A549 (cell line): ENCODE results near the gene SUGCT. TPM values are rescaled to one million over a fixed set of nuclear protein-coding genes. Genes with fewer than 3 reads are reported as not detected.

ENCODE experiments used
- ATAC-seq, 2 experiments: fragments of 200-7000 bp in 1 of 2; fragments of >200 bp in 1 of 2; cut with Nextera tagmentation in 1 of 2; cut with Tn5 transposase in 1 of 2; 3 replicates each; pipeline versions ENCODE4 v1.8.0 to v1.9.1; 2018 to 2020; ENCODE audit warnings: mild to moderate bottlenecking in 1 of 2, moderate library complexity in 1 of 2
- CTCF ChIA-PET: fragments of 300-600 bp; sonication (Branson Sonifier 250); formaldehyde crosslinking; extraction: SDS; loops from one replicate; lab custom pipeline; 2021; ENCODE audit warnings: antibody characterized with exemption, inconsistent platforms; lab: Yijun Ruan, JAX
- POLR2A ChIA-PET: fragments of 350-600 bp; formaldehyde crosslinking; extraction: SDS; loops from one replicate; lab custom pipeline; 2021; ENCODE audit warnings: antibody characterized with exemption, inconsistent platforms; lab: Yijun Ruan, JAX
- DNase-seq, 2 experiments: peaks; one replicate each; pipeline versions ENCODE4 v3.0.0 to v3.0.0-alpha.2; 2011 to 2016; ENCODE audit warnings: low read depth in 1 of 2, low spot score in 1 of 2
- FAIRE-seq: peaks from 2 replicates; lab custom pipeline; 2011; peaks lifted over from hg19 to GRCh38; lab: Jason Lieb, UNC
- H3K27ac ChIP-seq, 2 experiments: fragments of >200 bp; sonication (Bioruptor Twin); formaldehyde crosslinking; 3 replicates each; pipeline ENCODE4 v1.5.1; 2016 to 2017
- H3K4me1 ChIP-seq: fragments of >200 bp; sonication (Bioruptor Twin); formaldehyde crosslinking; 3 replicates; pipeline ENCODE4 v1.6.1; 2016
- H3K4me2 ChIP-seq: fragments of >200 bp; sonication (Bioruptor Twin); formaldehyde crosslinking; 3 replicates; pipeline ENCODE4 v1.6.1; 2016
- H3K4me3 ChIP-seq: fragments of >200 bp; sonication (Bioruptor Twin); formaldehyde crosslinking; 3 replicates; pipeline ENCODE4 v1.5.1; 2016
- H3K9me3 ChIP-seq: fragments of >200 bp; sonication (Bioruptor Twin); formaldehyde crosslinking; 3 replicates; pipeline ENCODE4 v1.6.1; 2016
- ATOH8 ChIP-seq: fragments of 250-450 bp; sonication (Bioruptor Pico); IDR thresholded peaks from 2 replicates; pipeline ENCODE4 v1.5.0; 2020; ENCODE audit warnings: low read depth, mild to moderate bottlenecking, moderate library complexity
- BCL3 ChIP-seq: fragments of >200 bp; sonication (Bioruptor Twin); formaldehyde crosslinking; IDR thresholded peaks from 3 replicates; pipeline ENCODE4 v1.6.1; 2016
- CHD2 ChIP-seq: fragments of 150-350 bp; IDR thresholded peaks from 2 replicates; pipeline ENCODE4 v1.6.1; 2014; ENCODE audit warnings: low read length; ENCODE audit not compliant: partially characterized antibody
- EP300 ChIP-seq, 2 experiments: fragments of >200 bp; sonication (Bioruptor Twin); formaldehyde crosslinking; IDR thresholded peaks; 2 replicates in 1 of 2; 3 replicates in 1 of 2; pipeline ENCODE4 v1.6.1; 2016 to 2017
- FOSB ChIP-seq: fragments of 250-450 bp; sonication (Bioruptor Pico); IDR thresholded peaks from 2 replicates; pipeline ENCODE4 v1.5.0; 2020; ENCODE audit warnings: mild to moderate bottlenecking, moderate library complexity
- GATA3 ChIP-seq: IDR thresholded peaks from 2 replicates; pipeline ENCODE4 v1.6.1; 2012; ENCODE audit warnings: borderline replicate concordance
- HDAC2 ChIP-seq: fragments of 200-600 bp; sonication (generic); IDR thresholded peaks from 2 replicates; pipeline ENCODE4 v1.6.1; 2016
- HEYL ChIP-seq: fragments of 250-450 bp; sonication (Bioruptor Pico); IDR thresholded peaks from 2 replicates; pipeline ENCODE4 v1.8.0; 2021; ENCODE audit warnings: mild to moderate bottlenecking, moderate library complexity
- HOXA7 ChIP-seq: fragments of 250-450 bp; sonication (Bioruptor Pico); IDR thresholded peaks from 2 replicates; pipeline ENCODE4 v1.5.0; 2020; ENCODE audit warnings: mild to moderate bottlenecking, moderate library complexity
- HOXB13 ChIP-seq: fragments of 250-450 bp; sonication (Bioruptor Pico); IDR thresholded peaks from 2 replicates; pipeline ENCODE4 v1.5.0; 2020; ENCODE audit warnings: low read depth, mild to moderate bottlenecking, moderate library complexity
- JUN ChIP-seq, 2 experiments: fragments of >200 bp; sonication (Bioruptor Twin); formaldehyde crosslinking; IDR thresholded peaks; 2 replicates in 1 of 2; 3 replicates in 1 of 2; pipeline ENCODE4 v1.6.1; 2016 to 2017
- JUNB ChIP-seq: fragments of >200 bp; sonication (Bioruptor Twin); formaldehyde crosslinking; IDR thresholded peaks from 2 replicates; pipeline ENCODE4 v1.6.1; 2016
- MAFK ChIP-seq: fragments of 450-650 bp; IDR thresholded peaks from 2 replicates; pipeline ENCODE4 v1.6.1; 2014; ENCODE audit not compliant: partially characterized antibody
- MAZ ChIP-seq: fragments of 150-350 bp; IDR thresholded peaks from 2 replicates; pipeline ENCODE4 v1.6.1; 2014; ENCODE audit warnings: antibody characterized with exemption, low read depth, low read length, borderline replicate concordance
- POLR2A ChIP-seq: IDR thresholded peaks from 2 replicates; pipeline ENCODE4 v1.6.1; 2012; ENCODE audit warnings: mild to moderate bottlenecking, low read length
- POLR2AphosphoS2 ChIP-seq: conservative IDR thresholded peaks from 2 replicates; pipeline ENCODE4 v1.6.1; 2012; ENCODE audit warnings: low read length, improper control_type of control experiment, inconsistent platforms
- RAD21 ChIP-seq, 2 experiments: fragments of >200 bp in 1 of 2; sonication (Bioruptor Twin) in 1 of 2; formaldehyde crosslinking in 1 of 2; IDR thresholded peaks in 1 of 2; conservative IDR thresholded peaks in 1 of 2; 2 replicates in 1 of 2; 3 replicates in 1 of 2; pipeline ENCODE4 v1.6.1; 2012 to 2018; ENCODE audit warnings: inconsistent platforms in 1 of 2
- RARB ChIP-seq: fragments of 250-450 bp; sonication (Bioruptor Pico); IDR thresholded peaks from 2 replicates; pipeline ENCODE4 v1.8.0; 2021; ENCODE audit warnings: mild to moderate bottlenecking, moderate library complexity
- RFX5 ChIP-seq: fragments of 450-650 bp; IDR thresholded peaks from 2 replicates; pipeline ENCODE4 v1.7.1; 2014; ENCODE audit warnings: antibody characterized with exemption, mild to moderate bottlenecking, moderate library complexity
- RNF2 ChIP-seq: fragments of 200-600 bp; sonication (generic); IDR thresholded peaks from 2 replicates; pipeline ENCODE4 v1.6.1; 2016; ENCODE audit warnings: low read depth, mild to moderate bottlenecking, antibody characterized with exemption, moderate library complexity, borderline replicate concordance
- SMC3 ChIP-seq: fragments of >200 bp; sonication (Bioruptor Twin); formaldehyde crosslinking; IDR thresholded peaks from 3 replicates; pipeline ENCODE4 v1.6.1; 2018; ENCODE audit warnings: inconsistent platforms
- SREBF2 ChIP-seq: fragments of 450-650 bp; IDR thresholded peaks from 2 replicates; pipeline ENCODE4 v1.6.1; 2014; ENCODE audit warnings: mild to moderate bottlenecking, moderate library complexity
- TFCP2L1 ChIP-seq: fragments of 250-450 bp; sonication (Bioruptor Pico); IDR thresholded peaks from 2 replicates; pipeline ENCODE4 v1.5.0; 2021; ENCODE audit warnings: mild to moderate bottlenecking
- ZC3H11A ChIP-seq: fragments of 450-650 bp; IDR thresholded peaks from 2 replicates; pipeline ENCODE4 v1.6.1; 2014; ENCODE audit warnings: antibody characterized with exemption, mild to moderate bottlenecking
- ZSCAN20 ChIP-seq: fragments of 250-450 bp; sonication (Bioruptor Pico); IDR thresholded peaks from 2 replicates; pipeline ENCODE4 v1.8.0; 2022; ENCODE audit warnings: mild to moderate bottlenecking, moderate library complexity
- WGBS: methylation state at CpG from one replicate; pipeline ENCODE4 v1.1.6; 2017; ENCODE audit errors: missing lambda C conversion rate; 5-methylcytosine and 5-hydroxymethylcytosine counted together
- polyA plus RNA-seq, 4 experiments: library from polyadenylated mRNA; depleted of rRNA in 3 of 4; stranded (reverse); fragments of >200 nt; fragmentation: RNase III in 1 of 4; extraction: RNeasy Plus Mini Kit Qiagen cat#74134 plus additional on column Dnase treatment in 1 of 4; gene quantifications; 2 replicates in 3 of 4; 3 replicates in 1 of 4; pipeline ENCODE4 v1.2.3, GENCODE V29; 2011 to 2017

Gene SUGCT
- polyA plus RNA-seq, 2 of the 4 experiments (the other 2 are of a cell fraction), result 1.4 to 1.6 TPM

- no peak overlapping the region for H3K4me3 ChIP-seq
- no peak overlapping the region for H3K27ac ChIP-seq
- no peaks in the 10 kb centered on the region for H3K9me3 ChIP-seq
- POLR2A ChIA-PET, result no interaction called here
- 16% methylated on average over 1 of the region's 1 CpG for WGBS
- TF ChIP-seq ZSCAN20 (CRISPR knock-in tag) (no peak), TFCP2L1 (CRISPR knock-in tag) (no peak)
- no peak overlapping the region for H3K4me2 ChIP-seq
- CTCF ChIA-PET, result no interaction called here
- ATAC-seq, result no peak
- no peaks in the 10 kb centered on the region for H3K4me1 ChIP-seq
- DNase-seq, result no peak
- no peak for FAIRE-seq
These were observed 675.5 kb downstream of the SUGCT start for GRCh38 chr7:40810274-40810673.

- TF ChIP-seq POLR2AphosphoS2 (no peak), RFX5 (no peak), HDAC2 (no peak), MAZ (no peak), CHD2 (no peak)
- TF ChIP-seq, all 56 proteins: peak for 0
- CTCF ChIA-PET, result no interaction called here
- FAIRE-seq, result no peak
These were observed 676.9 kb downstream of the SUGCT start for GRCh38 chr7:40811666-40812065.

DNA sequence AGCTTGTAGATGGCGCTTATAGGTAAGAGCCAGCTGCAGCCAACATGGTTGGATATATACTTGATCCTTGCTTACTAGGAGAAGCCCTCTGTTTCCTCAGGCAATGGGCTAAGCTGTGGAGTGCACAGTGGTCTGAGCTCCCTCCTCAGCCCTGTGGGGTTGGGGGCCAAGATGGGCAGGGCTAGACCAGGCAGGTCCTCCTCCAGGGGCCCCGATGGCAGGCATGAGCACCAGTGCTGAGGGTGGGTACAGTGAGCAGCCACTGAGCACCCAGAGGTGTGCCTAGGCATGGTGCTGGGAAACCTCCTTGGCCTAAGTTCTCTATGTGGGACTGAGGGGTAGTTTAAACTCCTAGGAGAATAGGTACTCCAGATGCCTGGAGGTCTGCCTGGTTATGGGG, 680.2 kb downstream of the SUGCT start:
- POLR2A ChIA-PET, result no interaction called here
- no peaks in the 10 kb centered on the region for H3K9me3 ChIP-seq
- no peaks in the 10 kb centered on the region for H3K4me1 ChIP-seq
- FAIRE-seq, result no peak
- DNase-seq, result no peak
- no peak overlapping the region for H3K27ac ChIP-seq
- CTCF ChIA-PET, result interaction anchor here (1.2 kb wide), 1 partner anchor 890 kb away, joined by 3 read pairs; no protein-coding TSS in a partner anchor
- no peak overlapping the region for H3K4me3 ChIP-seq
- TF ChIP-seq BCL3 (no peak), JUNB (no peak), MAFK (no peak), CHD2 (no peak), HOXA7 (no peak), RFX5 (no peak), ZC3H11A (no peak), ATOH8 (CRISPR knock-in tag) (no peak), FOSB (CRISPR knock-in tag) (no peak), RNF2 (no peak)
- TF ChIP-seq, all 56 proteins: peak for 0
- WGBS, result 18% methylated on average over 1 of the region's 2 CpGs
- H3K4me2 ChIP-seq, result no peak overlapping the region
- no peak for ATAC-seq

More at GRCh38 chr7:40811666-40812065, 676.9 kb downstream of the SUGCT start:
- H3K4me2 ChIP-seq, result no peak overlapping the region
- no peaks in the 10 kb centered on the region for H3K9me3 ChIP-seq
- H3K27ac ChIP-seq, result no peak overlapping the region
- no peaks in the 10 kb centered on the region for H3K4me1 ChIP-seq
- 29% methylated on average over 1 of the region's 1 CpG for WGBS
- ATAC-seq (no peak), DNase-seq (no peak)
- H3K4me3 ChIP-seq, result no peak overlapping the region
- POLR2A ChIA-PET, result no interaction called here

DNA sequence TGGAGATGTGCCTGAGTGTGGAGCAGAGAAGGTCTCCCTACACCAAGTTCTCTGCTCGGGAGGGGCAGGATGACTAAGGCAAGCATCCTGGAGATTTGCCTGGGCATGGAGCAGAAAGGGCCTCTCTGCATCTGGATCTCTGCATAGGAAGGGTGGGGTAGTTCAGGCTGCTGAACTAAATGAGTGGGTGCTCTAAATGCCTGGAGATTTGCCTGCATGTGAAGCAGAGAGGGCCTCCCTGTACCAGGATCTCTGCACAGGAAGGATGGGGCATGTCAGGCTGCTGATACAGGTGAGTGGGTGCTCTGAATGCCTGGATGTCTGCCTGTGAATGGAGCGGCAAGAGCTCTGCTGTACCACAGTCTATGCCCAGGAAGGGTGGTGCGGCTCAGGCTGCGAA, 680.7 kb downstream of the SUGCT start:
- Histone ChIP-seq H3K4me3 (no peak overlapping the region), H3K9me3 (no peaks in the 10 kb centered on the region), H3K27ac (no peak overlapping the region), H3K4me1 (no peaks in the 10 kb centered on the region), H3K4me2 (no peak overlapping the region)
- ATAC-seq (no peak), FAIRE-seq (no peak), DNase-seq (no peak)
- POLR2A ChIA-PET, result no interaction called here
- no peak for TF ChIP-seq HOXB13 (CRISPR knock-in tag)
- no peak for TF ChIP-seq POLR2A
- TF ChIP-seq GATA3, result no peak
- no peak for TF ChIP-seq RAD21 (conservative IDR thresholded peaks at IDR 0.05 in 1 of 2, IDR thresholded peaks at IDR 0.05 in 1 of 2)
- TF ChIP-seq HOXA7, result no peak
- no peak for TF ChIP-seq SMC3
- no peak for TF ChIP-seq HEYL (CRISPR knock-in tag)
- TF ChIP-seq EP300 (IDR thresholded peaks at IDR 0.05), result no peak
- TF ChIP-seq RARB (CRISPR knock-in tag), result no peak
- no peak for TF ChIP-seq JUN (IDR thresholded peaks at IDR 0.05)
- TF ChIP-seq SREBF2, result no peak
- 16% methylated on average over 3 of the region's 4 CpGs for WGBS
- CTCF ChIA-PET, result interaction anchor here (1.2 kb wide), 1 partner anchor 889 kb away, joined by 3 read pairs; no protein-coding TSS in a partner anchor
